ENCODE results near the gene AKAP8L. TPM values are rescaled to one million over a fixed set of nuclear protein-coding genes. Genes with fewer than 3 reads are reported as not detected.

AKAP8L gene
- total RNA-seq, 1 experiment from 2014 or later: 123 TPM

DNA sequence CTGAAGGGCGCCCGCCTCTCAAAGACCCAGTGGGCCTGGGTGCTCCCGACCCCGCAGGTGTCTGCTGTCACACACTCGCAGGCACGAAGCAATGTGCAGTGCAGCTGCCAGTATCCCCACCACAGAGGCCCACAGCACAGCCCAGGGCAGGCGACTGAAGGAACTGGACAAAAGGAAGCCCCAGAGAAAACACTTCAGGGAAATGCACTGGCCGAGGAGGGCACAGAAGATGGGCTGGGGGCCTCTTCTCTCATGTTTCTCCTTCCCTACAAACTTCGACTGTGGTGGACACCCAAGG, 49.2 kb downstream of the AKAP8L start:
- no CpG with 5 or more reads among the region's 9 CpGs for WGBS (ENCODE audit: extremely low coverage, insufficient read length, low lambda C conversion rate)
- Histone ChIP-seq H4K20me1 (ENCODE audit: control insufficient read depth, insufficient read depth, insufficient read length) (no peaks in the 10 kb centered on the region), H3K9me3 (ENCODE audit: control insufficient read depth, low read depth, low read length) (no peaks in the 10 kb centered on the region), H3K9ac (ENCODE audit: extremely low read depth, insufficient read length, low read length) (no peak overlapping the region), H2BK20ac (ENCODE audit: low read depth, low read length, poor library complexity, severe bottlenecking) (no peak overlapping the region), H3K56ac (ENCODE audit: insufficient read length, low read depth, low read length) (no peak overlapping the region), H3T11ph (ENCODE audit: low read length) (no peak overlapping the region), H3K4me2 (ENCODE audit: insufficient read depth, insufficient read length, low read length) (no peak overlapping the region), H3K4me1 (ENCODE audit: insufficient read depth, low read length) (no peaks in the 10 kb centered on the region), H2AK5ac (ENCODE audit: insufficient read length, low read length) (no peak overlapping the region), H2BK15ac (ENCODE audit: low read depth, low read length) (no peak overlapping the region), H2BK5ac (ENCODE audit: insufficient read length, low read length) (no peak overlapping the region), H4K8ac (replicated peaks; ENCODE audit: insufficient read length, low read depth, low read length) (no peak overlapping the region), H3K18ac (ENCODE audit: insufficient read length, low read depth, low read length) (no peak overlapping the region), H4K5ac (ENCODE audit: insufficient read length, low read depth, low read length) (no peak overlapping the region), H2AFZ (ENCODE audit: low read length) (no peak overlapping the region), H3K27me3 (ENCODE audit: insufficient read depth, low read length) (no peaks in the 10 kb centered on the region), H2BK120ac (ENCODE audit: low read depth, low read length, poor library complexity, severe bottlenecking) (no peak overlapping the region), H3K14ac (ENCODE audit: insufficient read depth, low read length) (no peak overlapping the region), H3K79me1 (ENCODE audit: insufficient read depth, low read depth, low read length, poor library complexity, severe bottlenecking) (no peaks in the 10 kb centered on the region), H4K91ac (ENCODE audit: insufficient read length, low read depth, low read length) (no peak overlapping the region), H3K4ac (ENCODE audit: low read depth, low read length) (no peak overlapping the region), H3K27ac (ENCODE audit: insufficient read length, low read depth, low read length) (no peak overlapping the region), H3K79me2 (ENCODE audit: insufficient read depth, low read length) (peaks cover under 1% of the 10 kb centered on the region; the same call in 1 of the 2 replicates), H2BK12ac (ENCODE audit: insufficient read length, low read depth, low read length) (no peak overlapping the region), H3K23me2 (ENCODE audit: insufficient read length, low read depth, low read length, poor library complexity, severe bottlenecking) (no peaks in the 10 kb centered on the region), H3K23ac (ENCODE audit: insufficient read length, low read depth, low read length) (no peak overlapping the region)
- no peaks in the 10 kb centered on the region for H3K4me1 Mint-ChIP-seq
- DNase-seq: no peak
- H3K9me3 Mint-ChIP-seq: no peaks in the 10 kb centered on the region
- no peak overlapping the region for H3K4me3 Mint-ChIP-seq
- H3K36me3 Mint-ChIP-seq (ENCODE audit: insufficient read depth in 1 of 3, low read depth in 3 of 3): peaks cover 65 to 91% (median 91%) of the 10 kb centered on the region in 3 experiments
- TF ChIP-seq, protein P1, sequence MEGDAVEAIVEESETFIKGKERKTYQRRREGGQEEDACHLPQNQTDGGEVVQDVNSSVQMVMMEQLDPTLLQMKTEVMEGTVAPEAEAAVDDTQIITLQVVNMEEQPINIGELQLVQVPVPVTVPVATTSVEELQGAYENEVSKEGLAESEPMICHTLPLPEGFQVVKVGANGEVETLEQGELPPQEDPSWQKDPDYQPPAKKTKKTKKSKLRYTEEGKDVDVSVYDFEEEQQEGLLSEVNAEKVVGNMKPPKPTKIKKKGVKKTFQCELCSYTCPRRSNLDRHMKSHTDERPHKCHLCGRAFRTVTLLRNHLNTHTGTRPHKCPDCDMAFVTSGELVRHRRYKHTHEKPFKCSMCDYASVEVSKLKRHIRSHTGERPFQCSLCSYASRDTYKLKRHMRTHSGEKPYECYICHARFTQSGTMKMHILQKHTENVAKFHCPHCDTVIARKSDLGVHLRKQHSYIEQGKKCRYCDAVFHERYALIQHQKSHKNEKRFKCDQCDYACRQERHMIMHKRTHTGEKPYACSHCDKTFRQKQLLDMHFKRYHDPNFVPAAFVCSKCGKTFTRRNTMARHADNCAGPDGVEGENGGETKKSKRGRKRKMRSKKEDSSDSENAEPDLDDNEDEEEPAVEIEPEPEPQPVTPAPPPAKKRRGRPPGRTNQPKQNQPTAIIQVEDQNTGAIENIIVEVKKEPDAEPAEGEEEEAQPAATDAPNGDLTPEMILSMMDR (conservative IDR thresholded peaks at IDR 0.05): no peak
- no peaks in the 10 kb centered on the region for H3K27me3 Mint-ChIP-seq (ENCODE audit: low read depth)
- H3K27ac Mint-ChIP-seq: no peak overlapping the region
